BE2C (cell line): ENCODE measurements around the gene NKAPD1.

Source experiments
- DNase-seq: peaks from one replicate; pipeline ENCODE4 v3.0.0-alpha.2; 2020
- H3K27me3 ChIP-seq: fragments of 250-450 bp; sonication (Bioruptor Pico); 2 replicates; pipeline ENCODE4 v1.5.1; 2020; ENCODE audit warnings: mild to moderate bottlenecking
- H3K36me3 ChIP-seq: fragments of 250-450 bp; sonication (Bioruptor Pico); 2 replicates; pipeline ENCODE4 v1.5.1; 2020; ENCODE audit warnings: mild to moderate bottlenecking
- H3K4me1 ChIP-seq: fragments of 250-450 bp; sonication (Bioruptor Pico); 2 replicates; pipeline ENCODE4 v1.5.1; 2020
- H3K4me3 ChIP-seq: 2 replicates; pipeline ENCODE4 v1.5.1; 2011; ENCODE audit warnings: low read depth, low read length
- H3K9me3 ChIP-seq: fragments of 250-450 bp; sonication (Bioruptor Pico); 2 replicates; pipeline ENCODE4 v1.5.1; 2020
- CTCF ChIP-seq: IDR thresholded peaks from 2 replicates; pipeline ENCODE4 v1.5.1; 2012; ENCODE audit warnings: mild to moderate bottlenecking, low read depth, low read length

Gene NKAPD1

DNA sequence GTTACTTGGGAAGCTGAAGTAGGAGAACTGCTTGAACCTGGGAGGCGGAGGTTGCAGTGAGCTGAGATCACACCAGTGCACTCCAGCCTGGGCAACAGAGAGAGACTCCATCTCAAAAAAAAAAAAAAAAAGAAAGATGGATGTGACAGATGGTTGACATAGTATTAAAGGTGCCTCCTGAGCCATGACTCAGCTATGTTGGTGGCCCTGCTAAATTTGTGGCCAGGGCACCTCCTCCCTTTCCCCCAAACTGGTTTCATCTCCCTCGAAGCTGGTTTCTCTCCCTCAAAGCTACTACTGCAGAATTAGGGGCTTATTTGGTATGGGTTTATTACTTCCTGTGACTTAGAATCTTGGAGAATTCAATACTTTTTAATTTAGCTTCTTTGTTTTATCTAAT is 44.1 kb downstream of the NKAPD1 start:
- DNase-seq = no peak
- Histone ChIP-seq H3K4me1 (no peaks in the 10 kb centered on the region), H3K9me3 (no peaks in the 10 kb centered on the region), H3K36me3 (no peaks in the 10 kb centered on the region), H3K27me3 (no peaks in the 10 kb centered on the region), H3K4me3 (no peak overlapping the region)
- no peak for TF ChIP-seq CTCF

GRCh38 chr11:112121981-112122615 is 48.0 kb downstream of the NKAPD1 start:
- no peak for DNase-seq
- H3K4me3 ChIP-seq = no peak overlapping the region
- H3K4me1 ChIP-seq = no peaks in the 10 kb centered on the region
- no peak for TF ChIP-seq CTCF
- H3K27me3 ChIP-seq = no peaks in the 10 kb centered on the region
- no peaks in the 10 kb centered on the region for H3K9me3 ChIP-seq
- H3K36me3 ChIP-seq = no peaks in the 10 kb centered on the region

DNA sequence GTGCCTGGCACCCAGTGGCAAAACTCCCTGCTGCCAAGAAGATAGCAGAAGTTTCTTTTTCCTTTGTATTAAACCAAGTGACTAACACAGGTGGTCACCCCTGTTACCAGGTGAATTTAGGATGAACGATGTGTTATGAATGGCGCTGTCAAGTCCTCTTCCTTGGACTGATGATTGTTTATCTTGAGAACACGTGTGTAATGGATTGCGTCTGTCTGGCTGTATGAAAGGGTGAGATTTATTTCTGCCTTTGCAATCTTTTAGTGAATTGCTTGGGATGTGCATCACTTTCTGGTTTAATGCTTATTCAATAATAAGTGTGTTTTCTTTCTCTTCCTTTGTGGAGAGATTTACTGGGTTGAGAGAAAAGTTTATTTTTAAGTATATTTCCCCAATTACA is 49.0 kb downstream of the NKAPD1 start:
- no peak for DNase-seq
- Histone ChIP-seq H3K36me3 (no peaks in the 10 kb centered on the region), H3K4me1 (no peaks in the 10 kb centered on the region), H3K4me3 (no peak overlapping the region), H3K27me3 (no peaks in the 10 kb centered on the region), H3K9me3 (no peaks in the 10 kb centered on the region)
- TF ChIP-seq CTCF = no peak

GRCh38 chr11:112127056-112127455 is 53.0 kb downstream of the NKAPD1 start:
- Histone ChIP-seq H3K27me3 (no peaks in the 10 kb centered on the region), H3K4me3 (no peak overlapping the region), H3K36me3 (no peaks in the 10 kb centered on the region), H3K9me3 (no peaks in the 10 kb centered on the region), H3K4me1 (peaks cover 3% of the 10 kb centered on the region; the same call in 1 of the 2 replicates)
- no peak for DNase-seq
- no peak for TF ChIP-seq CTCF

DNA sequence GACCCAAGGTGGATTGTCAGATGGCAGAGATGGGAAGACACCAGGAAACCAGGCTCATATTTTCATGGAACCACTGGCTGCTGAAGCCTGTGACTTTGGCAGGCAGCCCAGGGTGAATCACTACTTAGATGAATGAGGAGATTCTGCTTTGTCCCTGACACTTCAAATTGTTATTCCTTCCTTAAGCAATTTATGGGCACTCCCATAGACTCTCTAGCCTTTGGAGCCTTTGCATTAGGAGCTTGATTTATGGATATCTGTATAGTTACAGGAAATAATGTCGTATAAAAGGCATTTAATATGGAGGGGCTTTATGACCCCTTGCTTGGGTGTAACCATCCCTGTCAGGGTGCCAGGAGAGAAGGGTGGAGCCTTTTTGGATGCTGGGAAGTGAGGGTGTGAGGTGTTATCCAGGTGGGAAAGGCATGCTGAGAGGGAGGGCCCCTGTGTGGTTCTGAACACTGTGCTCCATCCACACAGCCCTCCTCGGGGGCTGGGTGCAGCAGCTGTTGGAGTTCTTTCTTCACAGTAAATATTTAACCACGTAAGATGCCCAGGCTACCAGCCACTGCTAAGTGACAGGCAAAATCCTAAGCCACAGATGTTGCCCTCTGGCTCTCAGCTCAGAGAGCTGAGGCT is 54.5 kb downstream of the NKAPD1 start:
- no peak for TF ChIP-seq CTCF
- Histone ChIP-seq H3K4me1 (peaks cover 3% of the 10 kb centered on the region; the same call in 1 of the 2 replicates), H3K4me3 (no peak overlapping the region), H3K9me3 (no peaks in the 10 kb centered on the region), H3K36me3 (no peaks in the 10 kb centered on the region), H3K27me3 (no peaks in the 10 kb centered on the region)
- DNase-seq = peak; percentile 64

DNA sequence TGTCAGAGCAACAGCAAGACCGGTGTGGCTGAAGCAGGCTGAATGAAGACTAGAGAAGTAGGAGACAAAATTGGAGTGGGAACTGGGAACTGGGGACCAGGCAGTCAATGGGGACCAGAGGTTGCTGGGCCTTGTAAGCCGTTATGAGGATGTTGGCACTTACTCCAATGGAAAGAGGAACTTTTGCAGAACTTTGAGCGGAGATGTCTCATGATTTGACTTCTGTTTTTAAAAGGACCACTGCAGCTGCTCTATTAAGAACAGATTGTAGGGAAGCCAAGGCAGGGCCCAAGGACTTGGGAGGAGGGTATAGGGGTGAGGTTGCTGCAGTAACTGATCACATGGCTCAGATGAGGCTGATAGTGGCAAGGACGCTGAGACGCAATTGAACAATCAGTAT is 55.6 kb downstream of the NKAPD1 start:
- TF ChIP-seq CTCF = no peak
- no peak overlapping the region for H3K4me3 ChIP-seq
- no peaks in the 10 kb centered on the region for H3K27me3 ChIP-seq
- no peak for DNase-seq
- no peaks in the 10 kb centered on the region for H3K36me3 ChIP-seq
- peaks cover 3% of the 10 kb centered on the region; the same call in 1 of the 2 replicates for H3K4me1 ChIP-seq
- H3K9me3 ChIP-seq = no peaks in the 10 kb centered on the region
